GM15510 (cell line): ENCODE data around the gene KAT8.

Experiments used
- POLR2A ChIP-seq: IDR thresholded peaks from 3 replicates; pipeline ENCODE4 v1.6.1; 2011; ENCODE audit warnings: borderline replicate concordance; ENCODE audit not compliant: insufficient read length; ENCODE audit errors: extremely low read depth

Gene KAT8

DNA sequence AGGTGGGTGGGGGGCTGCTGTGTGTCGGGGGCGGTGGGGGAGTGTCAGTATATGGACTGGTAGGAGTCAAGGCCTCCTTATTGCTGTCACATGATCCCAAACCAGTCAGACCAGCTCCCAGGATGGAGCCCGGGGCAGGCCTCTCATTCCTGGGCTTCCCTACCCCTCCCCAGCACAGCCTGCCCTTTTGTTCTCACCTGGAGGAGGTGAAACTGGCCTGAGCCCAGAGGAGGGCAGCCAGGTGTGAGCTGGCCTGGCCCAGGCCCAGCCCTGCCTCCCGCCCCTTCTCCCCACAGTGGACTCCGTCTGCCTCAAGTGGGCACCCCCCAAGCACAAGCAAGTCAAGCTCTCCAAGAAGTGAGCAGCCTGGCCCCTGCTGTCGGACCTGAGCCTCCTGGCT, 13.4 kb downstream of the KAT8 start:
- TF ChIP-seq POLR2A, result no peak

DNA sequence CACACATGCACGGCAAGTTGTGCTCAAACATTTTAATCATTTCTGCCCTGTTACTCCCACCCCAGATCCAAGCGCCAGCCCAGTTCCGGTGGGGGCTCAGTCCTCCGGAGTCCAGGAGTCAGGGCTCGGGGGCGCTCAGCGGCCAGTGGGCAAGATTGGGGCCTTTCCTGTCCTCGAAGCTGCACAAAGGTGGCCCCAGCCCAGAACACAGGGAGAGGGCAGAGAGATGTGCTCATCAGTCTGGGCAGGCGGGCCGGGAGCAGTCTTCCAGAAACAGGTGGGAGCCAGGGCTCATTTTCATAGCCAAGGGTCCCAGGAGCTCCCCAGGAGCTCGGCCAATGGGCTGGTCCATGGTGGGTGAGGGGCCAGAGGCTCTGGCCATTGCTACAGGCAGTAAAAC, 14.0 kb downstream of the KAT8 start:
- no peak for TF ChIP-seq POLR2A

DNA sequence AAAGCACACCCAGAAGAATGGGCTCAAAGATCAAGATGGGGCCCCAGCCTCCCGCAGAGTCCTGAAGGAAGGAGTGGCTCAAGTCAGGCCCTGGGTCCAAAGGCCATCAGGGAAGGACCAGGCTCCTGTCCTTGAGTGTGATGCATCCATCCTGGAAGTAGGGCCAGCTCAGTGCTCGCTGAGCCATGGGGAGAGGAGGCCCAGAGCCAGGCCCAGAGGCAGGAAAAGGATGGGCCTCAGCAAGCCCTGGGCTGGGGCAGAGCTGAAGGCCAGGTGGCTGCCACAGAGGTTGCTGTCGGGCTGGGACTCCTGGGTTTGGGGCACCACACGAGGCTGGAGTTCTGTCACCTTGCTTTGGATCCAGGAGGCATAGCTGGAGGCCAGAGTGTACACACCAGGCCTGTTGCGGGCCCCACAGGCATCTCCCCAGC, 14.4 kb downstream of the KAT8 start:
- no peak for TF ChIP-seq POLR2A

DNA sequence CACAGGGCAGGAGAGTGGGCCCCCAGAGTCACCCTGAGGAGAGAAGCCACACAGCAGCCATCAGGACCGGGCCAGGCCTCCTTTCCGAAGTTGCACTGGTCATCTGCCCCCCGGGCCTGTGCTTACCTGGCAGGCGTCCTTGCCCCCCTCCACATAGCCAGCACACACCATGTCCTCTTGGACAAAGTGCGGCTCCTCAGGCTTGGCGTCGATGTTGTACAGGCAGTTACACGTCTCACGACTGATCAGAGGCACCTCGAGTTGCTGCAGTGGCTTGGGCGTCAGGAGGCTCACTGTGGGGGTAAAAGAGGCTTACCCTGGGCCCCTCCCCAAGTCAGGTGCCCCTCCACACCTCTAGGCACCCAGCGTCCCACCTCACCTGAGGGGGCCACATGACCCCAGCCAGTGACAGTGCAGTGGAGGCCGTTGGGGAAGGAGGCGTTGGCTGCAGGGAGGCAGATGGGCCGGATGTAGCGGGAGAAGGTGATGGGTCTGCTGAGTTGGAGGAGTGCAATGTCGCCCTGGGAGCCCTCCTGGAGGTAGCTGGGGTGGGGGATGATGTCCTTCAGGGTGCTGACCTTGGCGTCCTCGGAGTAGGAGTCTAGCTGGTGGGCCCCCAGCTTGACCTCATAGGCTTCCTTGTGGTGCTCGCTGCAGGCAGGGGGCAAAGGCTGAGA, 15.0 kb downstream of the KAT8 start:
- TF ChIP-seq POLR2A, result no peak

DNA sequence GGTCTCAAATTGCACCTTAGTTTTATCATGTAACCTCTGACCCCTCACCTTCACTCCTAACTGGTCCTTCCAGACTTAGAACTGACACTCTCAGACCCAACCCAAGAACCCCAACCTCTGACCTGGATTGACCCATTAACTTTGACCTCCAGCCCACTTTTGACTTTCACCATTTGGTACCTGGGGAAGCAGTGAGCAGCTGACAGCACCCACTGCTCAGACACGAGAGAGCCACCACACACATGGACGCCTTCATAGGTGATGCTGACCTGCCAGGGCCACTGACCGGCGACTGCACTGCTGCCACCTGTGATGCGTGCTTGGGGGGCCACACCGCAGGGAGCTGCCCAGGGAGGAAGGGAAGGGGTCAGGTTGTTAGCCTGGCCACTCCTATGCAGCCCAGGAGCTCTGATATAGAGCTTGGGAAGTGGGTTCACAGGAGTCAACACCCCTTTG, 15.6 kb downstream of the KAT8 start:
- no peak for TF ChIP-seq POLR2A

DNA sequence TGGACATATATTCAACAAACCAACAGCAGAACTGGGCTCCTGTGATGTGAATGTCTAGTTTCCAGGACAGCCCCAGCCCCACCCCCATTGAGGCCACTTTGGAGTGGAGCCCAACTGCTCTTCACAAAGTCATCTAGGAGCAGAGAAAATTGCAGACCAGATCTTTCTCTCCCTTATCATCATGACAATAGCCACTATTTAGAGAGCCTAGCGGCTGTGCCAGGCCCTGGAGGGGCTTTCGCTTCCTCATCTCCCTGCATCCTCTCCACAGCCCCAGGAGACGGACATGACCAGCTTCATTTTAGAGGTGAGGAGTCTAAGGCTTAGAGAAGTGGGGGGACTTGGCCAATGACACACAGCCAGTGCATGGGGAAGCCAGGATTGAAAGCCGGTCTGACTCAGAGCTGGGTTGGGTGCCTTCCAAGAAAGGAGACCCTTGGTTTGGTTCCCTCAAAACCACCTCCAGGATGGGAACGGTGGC, 16.7 kb downstream of the KAT8 start:
- no peak for TF ChIP-seq POLR2A

DNA sequence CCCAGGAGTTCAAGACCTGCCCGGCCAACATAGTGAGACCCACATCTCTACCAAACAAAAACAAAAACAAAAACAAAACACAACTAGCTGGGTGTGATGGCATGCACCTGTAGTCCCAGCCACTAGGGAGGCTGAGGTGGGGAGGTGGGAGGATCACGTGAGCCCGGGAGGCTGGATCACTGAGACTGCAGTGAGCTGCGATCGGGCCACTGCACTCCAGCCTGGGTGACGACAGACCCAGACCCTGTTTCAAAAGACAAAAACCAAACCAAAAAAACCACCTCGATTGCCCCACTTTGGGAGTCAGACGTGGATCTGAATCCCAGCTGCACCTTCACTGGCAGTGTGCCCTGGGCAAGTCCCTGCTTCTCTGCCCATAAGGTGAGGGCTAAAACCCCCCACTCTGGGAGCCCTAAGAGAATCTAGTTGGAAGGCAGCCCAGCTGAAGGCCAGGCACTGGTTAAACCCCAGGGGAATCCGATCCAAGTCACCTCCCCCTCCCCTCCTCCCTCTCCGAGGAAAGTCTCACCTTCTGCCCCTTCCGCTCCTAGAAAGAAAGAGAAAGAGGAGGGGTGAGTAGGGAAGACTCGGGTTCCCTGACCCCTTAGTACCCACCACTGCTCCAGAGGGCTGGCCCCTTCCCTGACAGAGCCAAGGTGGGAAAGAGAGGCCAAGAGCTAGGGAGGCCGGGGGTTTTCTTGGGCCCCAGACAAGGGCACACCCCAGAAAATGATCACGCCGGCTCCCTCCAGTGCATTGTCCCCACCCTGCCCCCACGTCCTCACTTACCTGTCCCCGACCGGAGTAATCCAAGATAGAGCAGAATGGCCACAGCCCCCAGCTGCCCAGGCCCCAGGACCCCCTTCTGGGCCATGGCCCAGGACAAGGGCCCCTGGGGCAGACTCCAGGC, 17.4 kb downstream of the KAT8 start:
- TF ChIP-seq POLR2A, result no peak

DNA sequence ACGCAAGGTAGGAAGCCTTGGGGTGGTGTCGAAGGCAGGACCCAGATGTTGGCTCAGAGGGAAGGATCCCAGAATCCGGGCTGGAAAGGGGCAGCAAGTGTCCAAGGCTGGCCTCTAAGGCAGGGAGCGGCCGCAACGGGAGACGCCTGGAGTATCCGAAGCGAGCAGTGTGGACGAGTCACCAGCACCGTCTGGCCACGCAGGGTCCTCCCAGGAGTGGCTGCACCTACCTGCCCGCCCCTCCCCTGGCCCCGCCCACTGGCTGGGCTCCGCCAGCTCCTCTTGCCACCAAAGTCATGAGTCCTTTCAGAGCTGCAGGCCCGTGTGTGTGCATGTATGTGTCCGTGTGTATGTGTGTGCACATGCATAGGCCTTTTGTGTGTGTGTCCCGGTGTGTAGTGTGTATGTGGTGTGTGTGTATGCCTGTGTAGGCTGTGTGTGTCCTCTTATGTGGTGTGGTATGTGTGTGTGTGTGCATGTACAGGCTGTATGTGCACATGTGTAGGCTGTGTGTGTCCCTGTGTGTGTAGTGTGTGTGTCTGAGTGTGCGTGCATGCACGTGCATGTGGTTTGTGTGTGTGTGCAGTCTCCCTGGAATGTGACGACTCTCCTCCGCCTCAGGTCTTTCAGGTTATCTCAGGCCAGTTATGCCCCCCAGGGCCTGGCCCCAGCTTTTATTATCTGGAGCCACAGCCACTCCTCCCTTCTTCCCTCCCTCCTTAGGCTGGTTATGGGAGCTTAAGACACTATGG, 18.2 kb downstream of the KAT8 start, which contains the start of gene PRSS8:
Gene PRSS8, minus strand, starts transcription at position 193 of the 752 bp plus-strand sequence. CDS start 229 bp downstream, outside the sequence.
- TF ChIP-seq POLR2A, result no peak

DNA sequence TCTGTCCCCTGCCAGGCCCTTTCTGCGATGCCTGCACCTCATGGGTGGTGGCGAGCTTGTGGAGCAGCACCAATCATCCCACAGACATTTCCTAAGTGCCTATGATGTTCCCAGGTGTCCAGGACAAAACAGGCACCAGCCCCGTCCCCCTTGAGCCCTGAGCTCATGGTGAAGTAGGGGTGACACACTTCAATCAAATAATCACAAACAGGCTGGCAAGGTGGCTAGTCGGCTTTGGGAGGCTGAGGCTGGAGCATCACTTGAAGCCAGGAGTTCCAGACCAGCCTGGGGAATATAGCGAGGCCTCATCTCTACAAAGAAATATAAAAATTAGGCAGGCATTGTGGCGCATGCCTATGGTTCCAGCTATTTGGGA, 18.8 kb downstream of the KAT8 start:
- TF ChIP-seq POLR2A, result no peak

DNA sequence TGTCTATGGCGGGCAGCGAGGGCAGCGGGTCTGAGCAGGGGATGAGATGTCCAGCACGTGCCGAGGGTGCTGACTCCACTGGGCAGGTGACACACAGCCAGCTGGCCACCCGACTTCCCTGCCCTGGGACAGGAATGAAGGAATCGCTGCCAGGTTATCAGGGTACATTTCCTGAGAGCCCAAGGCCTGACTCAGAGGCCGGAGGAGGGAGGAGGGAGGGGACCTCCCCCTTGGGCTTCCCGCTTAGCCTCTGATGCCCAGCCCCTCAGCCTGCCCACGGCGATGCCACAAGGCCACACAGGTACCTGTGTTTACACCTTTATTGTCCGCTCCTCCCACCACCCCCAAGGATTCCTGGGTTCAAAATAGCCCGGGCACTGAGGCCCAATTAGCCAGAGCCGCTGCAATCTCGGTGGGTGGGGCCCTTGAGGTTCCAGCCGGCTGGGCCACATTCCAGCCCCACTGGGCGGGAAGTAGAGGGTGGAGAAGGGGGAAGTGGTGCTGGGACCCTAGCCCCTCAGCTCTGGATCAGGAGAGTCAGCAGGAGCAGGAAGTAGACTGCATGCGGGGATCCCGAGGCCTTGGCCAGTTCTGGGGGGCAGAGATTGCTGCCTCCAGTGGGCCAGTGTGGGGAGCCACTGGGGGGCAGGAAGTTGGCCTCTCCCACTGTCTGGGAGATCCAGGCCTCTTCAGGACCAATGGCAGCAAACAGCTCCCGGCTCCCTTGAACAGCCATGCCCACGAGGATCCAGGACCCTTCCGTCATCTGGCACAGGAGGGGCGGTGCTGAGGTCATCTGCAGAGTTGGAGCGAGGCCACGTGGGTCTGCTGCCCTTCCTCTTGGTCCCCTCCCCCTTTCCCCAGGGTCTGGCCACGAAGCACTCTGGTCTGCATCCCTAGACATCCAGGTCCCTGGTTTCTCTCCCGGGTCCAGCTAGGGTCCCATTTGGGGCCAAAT, 21.4 kb downstream of the KAT8 start:
- no peak for TF ChIP-seq POLR2A

DNA sequence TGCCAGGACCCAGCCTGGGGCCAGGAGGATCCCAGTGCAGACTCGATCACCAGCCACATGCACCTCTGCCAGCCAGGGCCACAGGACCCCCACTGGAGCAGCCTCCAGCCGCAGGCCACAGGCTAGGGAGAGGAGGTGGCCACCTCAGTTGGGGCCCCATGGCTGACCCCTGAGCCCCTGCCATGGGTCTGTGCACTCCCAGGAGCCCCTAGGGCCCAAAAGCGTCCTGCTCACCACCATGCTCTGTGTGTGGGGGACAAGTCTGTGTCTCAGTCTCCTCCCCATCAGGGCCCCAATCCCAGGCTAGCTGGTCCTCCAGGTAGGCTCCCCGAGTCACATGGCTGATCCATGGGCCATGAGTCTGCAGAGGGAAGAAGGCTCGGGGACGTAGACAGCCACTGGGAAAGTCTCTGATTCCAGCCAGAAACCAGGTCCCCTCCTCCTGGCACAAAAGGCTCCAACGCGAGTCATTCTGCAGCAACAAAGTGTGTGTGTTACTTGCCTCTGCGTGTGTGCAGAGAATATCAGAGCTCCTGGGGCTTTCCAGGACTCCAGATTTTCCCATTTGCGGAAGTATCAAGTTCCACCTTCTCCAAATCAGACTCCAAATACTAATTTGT, 24.1 kb downstream of the KAT8 start:
- no peak for TF ChIP-seq POLR2A

DNA sequence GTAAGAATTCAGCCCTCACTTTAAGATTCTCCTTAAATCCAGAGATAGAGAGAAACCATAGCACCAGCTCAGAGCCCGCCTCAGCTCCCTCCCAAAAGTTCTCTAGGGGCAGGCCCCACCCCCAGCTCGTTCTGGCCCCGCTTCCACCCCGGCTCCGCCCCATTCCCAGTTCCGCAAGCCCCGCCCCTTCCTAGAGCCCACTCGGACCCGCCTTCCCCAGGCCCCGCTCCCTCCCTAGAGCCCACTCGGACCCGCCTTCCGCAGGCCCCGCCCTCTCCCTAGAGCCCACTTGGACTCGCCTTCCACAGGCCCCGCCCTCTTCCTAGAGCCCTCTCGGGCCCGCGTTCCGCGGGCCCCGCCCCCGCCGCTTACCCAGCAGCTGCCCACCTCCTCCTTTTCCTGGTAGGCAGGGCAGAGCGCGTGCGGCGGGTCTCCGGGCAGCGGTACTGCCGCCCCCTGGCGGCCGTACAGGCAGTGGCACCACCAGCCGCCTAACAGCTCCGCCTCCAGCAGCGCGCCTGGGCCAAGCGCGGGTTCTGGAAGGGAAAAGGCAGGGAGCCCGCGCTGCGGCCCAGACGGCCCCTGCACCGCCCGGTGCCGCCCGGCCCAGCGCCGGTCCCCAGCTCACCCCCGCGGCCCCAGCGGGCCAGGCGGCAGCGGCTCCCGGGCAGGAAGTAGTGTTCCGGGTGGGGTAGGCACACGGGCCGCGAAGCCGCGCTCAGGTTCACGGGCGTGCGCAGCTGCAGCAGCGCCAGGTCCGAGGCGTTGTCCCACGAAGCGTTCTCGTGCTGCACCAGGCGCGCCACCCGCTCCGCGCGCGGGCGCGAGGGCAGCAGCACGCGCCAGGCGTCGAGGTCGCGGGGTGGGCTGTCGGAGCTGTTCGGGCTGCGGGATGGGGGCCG, 24.9 kb downstream of the KAT8 start:
- TF ChIP-seq POLR2A, result peak; percentile 27
